ENCODE measurements around the gene PKDCC. TPM values are rescaled to one million over a fixed set of nuclear protein-coding genes. Genes with fewer than 3 reads are reported as not detected.
A peak's percentile ranks its signal among the peaks of the same experiment; 100 is the strongest.

Gene PKDCC
- total RNA-seq, 1 experiment from 2014 or later, result 82.2 TPM

DNA sequence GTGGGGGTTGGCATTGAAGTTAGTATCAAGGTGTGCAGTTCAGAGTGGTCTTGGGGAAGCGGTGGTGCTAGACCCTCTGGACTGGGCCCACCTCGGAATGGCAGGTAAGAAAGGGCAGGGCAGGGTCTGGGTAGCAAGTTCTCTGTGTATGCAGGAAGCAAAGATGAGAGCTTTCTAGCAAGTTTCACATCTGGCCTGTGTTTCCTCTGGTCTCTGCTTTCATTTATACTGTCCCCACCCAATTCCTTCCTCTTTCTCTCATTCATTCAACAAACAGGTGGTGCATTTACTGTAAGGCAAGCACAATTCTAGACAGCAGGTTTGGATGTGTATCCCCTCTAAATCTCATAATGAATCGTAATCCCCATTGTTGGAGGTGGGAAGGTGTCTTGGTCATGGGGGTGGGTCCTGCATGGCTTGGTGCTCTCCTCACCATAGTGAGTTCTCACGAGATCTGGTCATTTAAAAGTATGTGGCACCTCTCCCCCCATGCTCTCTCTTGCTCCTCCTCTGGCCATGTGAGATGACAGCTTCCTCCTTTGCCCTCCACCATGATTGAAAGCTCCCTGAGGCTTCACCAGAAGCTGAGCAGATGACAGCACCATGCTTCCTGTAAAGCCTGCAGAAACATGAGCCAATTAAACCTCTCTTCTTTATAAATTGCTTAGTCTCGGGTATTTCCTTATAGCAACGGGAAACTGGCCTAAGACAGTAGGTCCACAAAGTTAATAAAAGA, 51.8 kb downstream of the PKDCC start:
- DNase-seq (ENCODE audit: low spot score), result no peak
- POLR2A ChIA-PET (ENCODE audit: low non-redundant PET), result interaction anchor here (0.5 kb wide), 1 partner anchor 115 kb away, joined by 3 read pairs; no protein-coding TSS in a partner anchor
- H3K4me1 ChIP-seq (ENCODE audit: insufficient read depth, low read length, poor library complexity, severe bottlenecking), result peaks cover 20% of the 10 kb centered on the region
- TF ChIP-seq, protein P1, sequence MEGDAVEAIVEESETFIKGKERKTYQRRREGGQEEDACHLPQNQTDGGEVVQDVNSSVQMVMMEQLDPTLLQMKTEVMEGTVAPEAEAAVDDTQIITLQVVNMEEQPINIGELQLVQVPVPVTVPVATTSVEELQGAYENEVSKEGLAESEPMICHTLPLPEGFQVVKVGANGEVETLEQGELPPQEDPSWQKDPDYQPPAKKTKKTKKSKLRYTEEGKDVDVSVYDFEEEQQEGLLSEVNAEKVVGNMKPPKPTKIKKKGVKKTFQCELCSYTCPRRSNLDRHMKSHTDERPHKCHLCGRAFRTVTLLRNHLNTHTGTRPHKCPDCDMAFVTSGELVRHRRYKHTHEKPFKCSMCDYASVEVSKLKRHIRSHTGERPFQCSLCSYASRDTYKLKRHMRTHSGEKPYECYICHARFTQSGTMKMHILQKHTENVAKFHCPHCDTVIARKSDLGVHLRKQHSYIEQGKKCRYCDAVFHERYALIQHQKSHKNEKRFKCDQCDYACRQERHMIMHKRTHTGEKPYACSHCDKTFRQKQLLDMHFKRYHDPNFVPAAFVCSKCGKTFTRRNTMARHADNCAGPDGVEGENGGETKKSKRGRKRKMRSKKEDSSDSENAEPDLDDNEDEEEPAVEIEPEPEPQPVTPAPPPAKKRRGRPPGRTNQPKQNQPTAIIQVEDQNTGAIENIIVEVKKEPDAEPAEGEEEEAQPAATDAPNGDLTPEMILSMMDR (conservative IDR thresholded peaks at IDR 0.05; ENCODE audit: low read depth, low read length), result no peak
- no peak for TF ChIP-seq EZH2 (IDR thresholded peaks at IDR 0.05; ENCODE audit: borderline replicate concordance, low read depth, low read length, poor library complexity, severe bottlenecking)
- no peak overlapping the region for H3K27ac ChIP-seq (ENCODE audit: low read depth, low read length, poor library complexity, severe bottlenecking)
- H3K27me3 ChIP-seq (replicated peaks; ENCODE audit: insufficient read depth, low read depth, low read length, poor library complexity), result no peaks in the 10 kb centered on the region
- intact Hi-C loops (cut with micrococcal nuclease; ENCODE audit: unreplicated experiment), result no loop called here
- no peaks in the 10 kb centered on the region for H3K36me3 ChIP-seq (ENCODE audit: insufficient read depth, low read length, poor library complexity, severe bottlenecking)
- CTCF ChIA-PET, result no interaction called here
- BruUV-seq (replicated peaks), result no TSS peak
- H3K4me3 ChIP-seq (ENCODE audit: low read depth, low read length, poor library complexity, severe bottlenecking), result no peak overlapping the region
- no peaks in the 10 kb centered on the region for H3K9me3 ChIP-seq (ENCODE audit: low read depth, low read length, poor library complexity, severe bottlenecking)

DNA sequence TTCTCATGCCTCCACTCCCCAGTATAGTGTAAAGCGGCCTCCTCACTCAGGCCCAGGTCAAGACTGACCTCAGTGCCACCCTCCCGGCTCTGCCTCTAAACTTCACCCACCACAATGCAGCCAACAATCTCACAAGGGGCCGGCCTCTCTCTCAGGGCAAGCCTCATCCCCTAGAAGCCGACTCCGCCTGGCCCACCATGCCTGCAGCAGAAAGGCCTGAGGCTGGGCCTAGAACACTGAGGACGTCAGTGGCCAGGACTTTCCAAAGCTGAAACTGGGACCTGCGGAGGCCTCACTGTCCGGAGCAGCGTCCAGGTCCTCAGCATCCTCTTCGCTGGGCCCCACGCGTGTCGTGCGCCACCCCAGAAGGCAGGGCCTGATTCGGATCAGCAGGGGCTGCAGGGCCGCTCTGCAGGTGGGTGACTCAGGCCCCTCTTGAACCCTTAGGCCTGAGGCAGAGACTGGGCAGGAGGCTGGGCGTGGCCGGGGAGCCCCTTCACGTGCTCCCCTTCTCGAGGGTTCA, 52.9 kb downstream of the PKDCC start:
- Histone ChIP-seq H3K4me3 (ENCODE audit: low read depth, low read length, poor library complexity, severe bottlenecking) (peak overlapping the region; percentile 26), H3K27me3 (replicated peaks; ENCODE audit: insufficient read depth, low read depth, low read length, poor library complexity) (no peaks in the 10 kb centered on the region), H3K36me3 (ENCODE audit: insufficient read depth, low read length, poor library complexity, severe bottlenecking) (no peaks in the 10 kb centered on the region), H3K9me3 (ENCODE audit: low read depth, low read length, poor library complexity, severe bottlenecking) (no peaks in the 10 kb centered on the region), H3K4me1 (ENCODE audit: insufficient read depth, low read length, poor library complexity, severe bottlenecking) (peaks cover 27% of the 10 kb centered on the region), H3K27ac (ENCODE audit: low read depth, low read length, poor library complexity, severe bottlenecking) (no peak overlapping the region)
- POLR2A ChIA-PET (ENCODE audit: low non-redundant PET), result no interaction called here
- BruUV-seq (replicated peaks), result no TSS peak
- intact Hi-C loops (cut with micrococcal nuclease; ENCODE audit: unreplicated experiment), result no loop called here
- DNase-seq (ENCODE audit: low spot score), result no peak
- CTCF ChIA-PET, result no interaction called here
- no peak for TF ChIP-seq EZH2 (IDR thresholded peaks at IDR 0.05; ENCODE audit: borderline replicate concordance, low read depth, low read length, poor library complexity, severe bottlenecking)
- TF ChIP-seq, protein P1 (conservative IDR thresholded peaks at IDR 0.05; ENCODE audit: low read depth, low read length), result no peak

DNA sequence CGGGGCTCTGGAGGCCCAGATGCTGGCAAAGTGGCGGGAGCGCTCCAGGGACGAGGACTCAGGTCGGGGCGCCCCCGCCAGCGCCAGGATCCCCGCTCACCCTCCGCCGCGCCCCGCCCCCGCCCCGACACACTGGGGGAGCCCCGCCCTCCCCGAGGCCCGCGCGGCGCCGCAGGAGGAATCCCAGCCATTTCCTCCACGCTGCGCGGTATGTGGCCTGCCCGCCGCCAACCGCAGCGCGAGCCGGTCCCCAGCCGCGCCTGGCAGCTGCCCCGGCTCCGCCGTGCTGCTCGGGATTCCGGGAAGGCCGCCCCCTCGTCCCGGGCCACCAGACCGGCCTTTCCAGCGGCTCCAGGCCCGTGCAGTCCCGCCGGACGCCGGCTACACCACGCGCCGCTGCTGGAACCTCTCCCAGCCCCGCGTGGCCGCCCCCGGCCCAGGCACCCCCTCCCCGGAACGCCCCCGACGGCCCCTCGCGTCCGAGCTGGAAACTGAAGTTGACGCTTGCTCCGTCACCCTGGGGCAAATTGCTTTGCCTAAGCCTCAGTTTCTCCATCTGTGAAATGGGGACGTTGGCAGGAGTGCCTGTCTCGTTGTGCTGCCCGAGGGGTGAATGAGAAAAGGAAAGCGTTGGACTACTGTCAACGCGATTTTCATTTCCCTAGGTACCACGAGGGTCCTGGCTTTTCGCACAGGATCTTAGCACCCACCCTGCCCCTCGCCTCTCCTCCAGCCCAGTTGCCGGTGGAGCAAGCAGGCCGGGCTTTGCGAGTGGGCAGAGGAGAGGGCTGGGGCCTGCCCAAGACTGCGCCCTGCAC, 53.6 kb downstream of the PKDCC start:
- peaks cover 29% of the 10 kb centered on the region for H3K4me1 ChIP-seq (ENCODE audit: insufficient read depth, low read length, poor library complexity, severe bottlenecking)
- TF ChIP-seq, protein P1 (conservative IDR thresholded peaks at IDR 0.05; ENCODE audit: low read depth, low read length), result no peak
- TF ChIP-seq EZH2 (IDR thresholded peaks at IDR 0.05; ENCODE audit: borderline replicate concordance, low read depth, low read length, poor library complexity, severe bottlenecking), result no peak
- peak; percentile 80 for DNase-seq (ENCODE audit: low spot score)
- peak overlapping the region; percentile 31 for H3K27ac ChIP-seq (ENCODE audit: low read depth, low read length, poor library complexity, severe bottlenecking)
- ChIA-PET POLR2A (ENCODE audit: low non-redundant PET) (no interaction called here), CTCF (no interaction called here)
- intact Hi-C loops (cut with micrococcal nuclease; ENCODE audit: unreplicated experiment), result no loop called here
- H3K4me3 ChIP-seq (ENCODE audit: low read depth, low read length, poor library complexity, severe bottlenecking), result peak overlapping the region; percentile 26
- no peaks in the 10 kb centered on the region for H3K36me3 ChIP-seq (ENCODE audit: insufficient read depth, low read length, poor library complexity, severe bottlenecking)
- H3K27me3 ChIP-seq (replicated peaks; ENCODE audit: insufficient read depth, low read depth, low read length, poor library complexity), result no peaks in the 10 kb centered on the region
- no peaks in the 10 kb centered on the region for H3K9me3 ChIP-seq (ENCODE audit: low read depth, low read length, poor library complexity, severe bottlenecking)
- no TSS peak for BruUV-seq (replicated peaks)
